GM12873 (cell line): ENCODE results near the gene CBFA2T3.

Experiments
- CTCF ChIP-seq: IDR thresholded peaks from 2 replicates; pipeline ENCODE4 v1.5.1; 2012; ENCODE audit warnings: low read depth, mild to moderate bottlenecking, moderate library complexity, low read length, control low read depth; ENCODE audit not compliant: insufficient read depth; ENCODE audit errors: missing control alignments

Gene CBFA2T3

GRCh38 chr16:88896238-88897070, 80.6 kb downstream of the CBFA2T3 start:
- TF ChIP-seq CTCF, result no peak

DNA sequence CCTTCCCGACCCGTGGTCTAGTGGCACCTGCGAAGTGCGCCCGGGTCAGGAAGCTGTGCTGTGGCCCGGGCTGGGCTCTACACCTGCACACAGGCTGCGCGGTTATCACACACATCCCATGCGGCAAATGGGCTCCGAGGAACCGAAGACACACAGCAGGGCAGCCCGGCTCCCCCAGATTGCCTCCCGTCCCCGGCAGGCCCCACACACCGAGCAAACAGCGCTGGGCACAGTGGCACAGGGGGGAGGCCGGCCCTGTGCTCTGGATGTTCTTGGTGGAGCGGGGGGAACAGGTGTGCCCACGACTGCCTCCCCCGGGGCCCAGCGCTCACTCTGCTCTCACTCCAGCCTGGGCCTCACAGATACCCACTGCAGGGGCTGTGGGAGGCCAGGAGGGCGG, 81.7 kb downstream of the CBFA2T3 start:
- no peak for TF ChIP-seq CTCF

- TF ChIP-seq CTCF, result no peak
Measured at GRCh38 chr16:88894681-88895300, 82.2 kb downstream of the CBFA2T3 start.

DNA sequence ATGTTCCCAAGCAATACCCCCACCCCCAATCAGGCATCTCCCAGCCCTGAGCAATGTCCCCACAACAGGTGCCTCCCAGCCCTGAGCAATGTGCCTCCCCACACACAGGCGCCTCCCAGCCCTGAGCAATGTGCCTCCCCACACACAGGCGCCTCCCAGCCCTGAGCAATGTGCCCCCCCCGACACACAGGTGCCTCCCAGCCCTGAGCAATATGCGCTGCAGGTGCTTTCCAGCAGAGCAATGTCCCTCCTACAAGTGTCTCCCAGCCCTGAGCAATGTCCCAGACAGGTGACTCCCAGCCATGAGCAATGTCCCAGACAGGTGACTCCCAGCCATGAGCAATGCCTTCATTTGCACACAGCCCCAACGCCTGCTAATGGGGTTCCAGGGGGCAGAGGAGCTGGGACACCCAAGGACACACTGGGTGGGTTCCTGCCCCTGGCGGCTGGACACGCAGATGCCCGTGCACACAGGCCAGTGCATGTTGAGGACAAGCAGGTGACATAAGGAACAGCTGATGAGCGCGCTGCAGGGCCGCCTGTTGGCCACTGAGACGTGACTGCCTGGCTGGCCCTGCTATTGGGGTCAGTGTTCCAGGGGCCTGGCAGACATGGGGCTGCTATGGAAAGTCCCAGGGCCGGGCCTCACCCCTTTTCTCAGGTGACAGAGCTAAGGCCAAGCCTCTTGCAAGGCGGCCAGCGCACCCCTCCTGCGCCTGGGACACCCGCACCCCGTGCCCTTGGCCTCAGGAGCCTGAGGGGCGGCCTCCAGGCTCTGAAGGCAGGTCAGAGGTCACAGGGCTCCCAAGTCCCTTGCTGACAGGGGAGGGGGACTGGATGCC, 83.7 kb downstream of the CBFA2T3 start:
- TF ChIP-seq CTCF, result no peak

DNA sequence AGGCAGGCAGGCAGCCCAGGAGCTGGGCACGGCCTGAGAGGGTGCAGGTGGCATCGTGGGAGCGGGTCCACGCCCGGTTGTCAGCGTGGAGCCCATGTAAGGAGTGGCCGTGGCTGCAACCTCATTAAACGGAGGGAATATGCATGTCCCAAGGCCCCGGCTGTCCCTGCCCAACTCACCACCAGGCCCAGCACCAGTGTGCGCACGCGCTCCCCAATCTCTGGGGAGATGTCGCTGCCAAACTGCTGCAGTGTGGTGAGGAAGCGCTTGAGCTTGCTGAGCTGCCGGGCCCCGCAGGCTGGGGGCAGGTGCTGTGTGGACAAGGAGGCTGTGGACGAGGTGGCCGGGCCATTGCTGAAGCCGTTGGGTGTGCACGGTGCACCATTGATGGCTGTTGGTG, 84.9 kb downstream of the CBFA2T3 start:
- no peak for TF ChIP-seq CTCF

DNA sequence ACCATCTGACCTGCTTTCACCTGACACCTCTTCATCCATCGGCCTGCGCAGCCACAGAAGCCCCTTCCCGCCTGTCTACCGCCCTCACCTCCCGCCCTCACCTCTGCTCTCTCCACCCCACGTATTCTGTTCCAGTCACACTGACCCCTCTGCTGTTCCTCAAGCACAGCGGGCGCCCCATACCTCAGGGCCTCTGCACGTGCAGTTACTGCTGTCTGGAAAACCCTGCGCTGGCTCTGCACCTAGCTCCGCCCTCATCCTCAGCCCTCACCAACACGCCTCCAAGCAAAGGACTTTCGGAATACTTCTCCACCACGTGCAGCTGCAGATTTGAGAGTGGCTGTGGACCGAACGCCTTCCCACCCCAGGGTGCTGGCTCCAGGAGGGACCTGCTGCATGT, 85.9 kb downstream of the CBFA2T3 start:
- no peak for TF ChIP-seq CTCF
